ENCODE measurements around the gene PLK5.
"Not testable (repeated sequence)": the region's sequence is repeated elsewhere in the genome, so short reads cannot be mapped to it uniquely, and the experiment has no call there.

PLK5 gene

GRCh38 chr19:1526979-1527649 is 3.2 kb downstream of the PLK5 start:
- FAIRE-seq = no peak

- FAIRE-seq = no peak
Observed at GRCh38 chr19:1527650-1528309, 3.9 kb downstream of the PLK5 start.

GRCh38 chr19:1528596-1529429 is 4.9 kb downstream of the PLK5 start:
- no peak for FAIRE-seq

- no peak for FAIRE-seq
Observed at GRCh38 chr19:1529430-1529816, 5.5 kb downstream of the PLK5 start.

GRCh38 chr19:1530856-1531255 is 7.0 kb downstream of the PLK5 start:
- not testable (repeated sequence) for FAIRE-seq

- no peak for FAIRE-seq
Observed at GRCh38 chr19:1531587-1531986, 7.7 kb downstream of the PLK5 start.

- no peak for FAIRE-seq
Observed at GRCh38 chr19:1532003-1532402, 8.1 kb downstream of the PLK5 start.

- no peak for FAIRE-seq
Observed at GRCh38 chr19:1533510-1534150, 9.8 kb downstream of the PLK5 start.

GRCh38 chr19:1534972-1535371 is 11.1 kb downstream of the PLK5 start:
- no peak for FAIRE-seq

- FAIRE-seq = not testable (repeated sequence)
Observed at GRCh38 chr19:1535699-1536098, 11.8 kb downstream of the PLK5 start.

GRCh38 chr19:1538978-1539377 is 15.1 kb downstream of the PLK5 start:
- no peak for FAIRE-seq

- FAIRE-seq = not testable (repeated sequence)
Observed at GRCh38 chr19:1539749-1540148, 15.9 kb downstream of the PLK5 start.

- FAIRE-seq = no peak
Observed at GRCh38 chr19:1540365-1540925, 16.6 kb downstream of the PLK5 start.

GRCh38 chr19:1549332-1549945 is 25.6 kb downstream of the PLK5 start:
- no peak for FAIRE-seq

GRCh38 chr19:1551068-1552040 is 27.5 kb downstream of the PLK5 start:
- no peak for FAIRE-seq

GRCh38 chr19:1553415-1553814 is 29.5 kb downstream of the PLK5 start:
- no peak for FAIRE-seq

- no peak for FAIRE-seq
Observed at GRCh38 chr19:1554968-1555367, 31.1 kb downstream of the PLK5 start.

- FAIRE-seq = no peak
Observed at GRCh38 chr19:1555487-1556389, 31.9 kb downstream of the PLK5 start.

- FAIRE-seq = no peak
Observed at GRCh38 chr19:1556390-1557070, 32.7 kb downstream of the PLK5 start.

Data from colon (tissue), 2 donors.